Measurements from ENCODE around the gene FCAR.
"Not testable (repeated sequence)": the region's sequence is repeated elsewhere in the genome, so short reads cannot be mapped to it uniquely, and the experiment has no call there.

The FCAR gene

DNA sequence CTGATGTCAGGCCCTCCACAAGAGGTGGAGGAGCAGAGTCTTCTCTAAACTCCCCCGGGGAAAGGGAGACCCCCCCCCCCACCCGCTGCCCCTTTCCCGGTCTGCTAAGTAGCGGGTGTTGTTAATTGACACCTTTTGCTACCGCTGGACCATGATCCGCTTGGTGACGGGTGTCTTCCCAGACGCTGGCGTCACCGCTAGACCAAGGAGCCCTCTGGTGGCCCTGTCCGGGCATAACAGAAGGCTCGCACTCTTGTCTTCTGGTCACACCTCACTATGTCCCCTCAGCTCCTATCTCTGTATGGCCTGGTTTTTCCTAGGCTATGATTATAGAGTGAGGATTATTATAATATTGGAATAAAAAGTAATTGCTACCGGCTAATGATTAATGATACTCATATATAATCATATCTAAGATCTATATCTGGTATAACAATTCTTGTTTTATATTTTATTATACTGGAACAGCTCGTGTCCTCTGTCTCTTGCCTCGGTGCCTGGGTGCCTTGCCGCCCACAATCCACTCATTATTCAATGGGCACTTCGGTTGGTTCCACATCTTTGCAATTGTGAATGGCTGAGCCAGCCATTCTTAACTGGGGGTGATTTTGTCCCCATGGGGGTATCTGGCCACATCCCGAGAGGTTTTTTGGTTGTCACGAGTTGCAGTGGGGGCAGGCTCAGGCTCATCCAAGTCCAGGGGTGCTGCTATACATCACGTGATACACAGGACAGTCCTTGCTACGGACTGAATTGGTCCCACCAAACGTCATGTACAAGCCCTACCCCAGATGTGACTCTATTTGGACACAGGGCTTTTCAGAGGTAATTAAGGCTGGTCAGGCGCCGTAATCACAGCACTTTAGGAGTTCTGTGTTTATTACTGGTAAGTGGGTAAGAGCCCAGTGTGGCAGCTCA is 45.9 kb downstream of the FCAR start:
- TF ChIP-seq, protein P1, sequence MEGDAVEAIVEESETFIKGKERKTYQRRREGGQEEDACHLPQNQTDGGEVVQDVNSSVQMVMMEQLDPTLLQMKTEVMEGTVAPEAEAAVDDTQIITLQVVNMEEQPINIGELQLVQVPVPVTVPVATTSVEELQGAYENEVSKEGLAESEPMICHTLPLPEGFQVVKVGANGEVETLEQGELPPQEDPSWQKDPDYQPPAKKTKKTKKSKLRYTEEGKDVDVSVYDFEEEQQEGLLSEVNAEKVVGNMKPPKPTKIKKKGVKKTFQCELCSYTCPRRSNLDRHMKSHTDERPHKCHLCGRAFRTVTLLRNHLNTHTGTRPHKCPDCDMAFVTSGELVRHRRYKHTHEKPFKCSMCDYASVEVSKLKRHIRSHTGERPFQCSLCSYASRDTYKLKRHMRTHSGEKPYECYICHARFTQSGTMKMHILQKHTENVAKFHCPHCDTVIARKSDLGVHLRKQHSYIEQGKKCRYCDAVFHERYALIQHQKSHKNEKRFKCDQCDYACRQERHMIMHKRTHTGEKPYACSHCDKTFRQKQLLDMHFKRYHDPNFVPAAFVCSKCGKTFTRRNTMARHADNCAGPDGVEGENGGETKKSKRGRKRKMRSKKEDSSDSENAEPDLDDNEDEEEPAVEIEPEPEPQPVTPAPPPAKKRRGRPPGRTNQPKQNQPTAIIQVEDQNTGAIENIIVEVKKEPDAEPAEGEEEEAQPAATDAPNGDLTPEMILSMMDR (IDR thresholded peaks at IDR 0.05; ENCODE audit: control extremely low read depth, extremely low read depth, low read depth, missing control alignments), result peak; percentile 27
- DNase-seq (ENCODE audit: extremely low spot score); POLR2A ChIA-PET: not testable (repeated sequence)
- CTCF ChIA-PET, result interaction anchor here (1.1 kb wide), 2 partner anchors 26 to 38 kb away, joined by 3 read pairs; no protein-coding TSS in a partner anchor

DNA sequence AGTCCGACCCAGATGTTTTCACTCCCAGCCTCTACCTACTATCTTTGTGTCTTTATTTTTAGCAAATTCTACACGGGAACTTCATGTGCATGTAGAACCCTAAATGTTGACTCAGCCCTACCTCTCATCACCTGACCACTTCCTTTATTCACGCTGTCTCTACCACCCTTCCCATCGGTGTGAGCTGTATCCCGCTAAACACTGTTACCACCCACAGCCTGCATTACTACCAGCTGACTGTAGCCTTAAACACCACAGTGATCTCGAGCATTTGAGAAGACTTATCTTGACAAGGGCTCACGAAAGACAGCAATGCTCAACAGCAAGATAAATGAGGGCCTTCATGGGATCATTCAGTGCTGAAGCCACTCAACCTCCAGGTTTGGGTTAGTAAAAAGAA is 47.0 kb downstream of the FCAR start:
- no peak for DNase-seq (ENCODE audit: extremely low spot score)
- TF ChIP-seq, protein P1 (IDR thresholded peaks at IDR 0.05; ENCODE audit: control extremely low read depth, extremely low read depth, low read depth, missing control alignments), result no peak
- ChIA-PET CTCF (no interaction called here), POLR2A (no interaction called here)

DNA sequence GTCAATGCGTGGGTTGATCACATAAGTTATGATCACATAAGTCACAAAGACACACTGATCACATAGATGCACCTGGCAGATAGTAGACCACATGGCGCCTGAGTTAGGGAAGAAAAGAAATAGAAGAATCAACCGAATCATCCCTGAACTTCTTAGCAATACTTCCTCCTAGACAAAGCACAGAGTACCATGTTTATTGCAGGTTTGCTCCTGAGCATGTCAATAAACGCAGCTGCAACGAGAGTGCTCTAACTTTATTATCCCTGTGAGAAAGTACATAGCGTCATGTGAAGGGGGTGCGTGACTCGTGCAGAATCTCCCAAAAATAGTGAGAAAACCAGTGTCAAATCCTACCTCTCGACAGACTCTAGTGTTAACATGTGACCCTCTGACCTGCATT is 49.2 kb downstream of the FCAR start:
- TF ChIP-seq, protein P1 (IDR thresholded peaks at IDR 0.05; ENCODE audit: control extremely low read depth, extremely low read depth, low read depth, missing control alignments), result no peak
- ChIA-PET POLR2A (no interaction called here), CTCF (interaction anchor here (1.6 kb wide), 1 partner anchor 270 kb away, joined by 5 read pairs; no protein-coding TSS in a partner anchor)
- DNase-seq (ENCODE audit: extremely low spot score), result no peak

DNA sequence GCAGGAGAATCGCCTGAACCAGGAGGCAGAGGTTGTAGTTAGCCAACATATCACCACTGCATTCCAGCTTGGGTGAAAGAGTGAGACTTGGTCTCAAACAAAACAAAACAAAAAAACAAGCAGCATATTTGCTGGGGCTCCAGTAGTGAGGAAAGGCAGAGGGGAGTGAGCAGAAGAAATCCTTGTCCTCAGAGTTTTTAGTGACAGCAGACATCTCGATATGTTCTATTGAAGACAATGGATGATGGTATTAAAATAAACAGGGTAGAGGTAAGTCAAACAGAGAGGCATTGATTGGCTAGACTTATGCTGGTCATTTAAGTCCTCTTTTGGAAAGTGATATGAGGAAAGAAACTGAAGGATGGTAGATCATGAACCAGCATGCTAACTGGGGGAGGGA is 54.3 kb downstream of the FCAR start:
- DNase-seq (ENCODE audit: extremely low spot score), result no peak
- ChIA-PET POLR2A (no interaction called here), CTCF (interaction anchor here (1.2 kb wide), 2 partner anchors 9 to 10 kb away, joined by 3 read pairs; no protein-coding TSS in a partner anchor)
- TF ChIP-seq, protein P1 (IDR thresholded peaks at IDR 0.05; ENCODE audit: control extremely low read depth, extremely low read depth, low read depth, missing control alignments), result no peak

DNA sequence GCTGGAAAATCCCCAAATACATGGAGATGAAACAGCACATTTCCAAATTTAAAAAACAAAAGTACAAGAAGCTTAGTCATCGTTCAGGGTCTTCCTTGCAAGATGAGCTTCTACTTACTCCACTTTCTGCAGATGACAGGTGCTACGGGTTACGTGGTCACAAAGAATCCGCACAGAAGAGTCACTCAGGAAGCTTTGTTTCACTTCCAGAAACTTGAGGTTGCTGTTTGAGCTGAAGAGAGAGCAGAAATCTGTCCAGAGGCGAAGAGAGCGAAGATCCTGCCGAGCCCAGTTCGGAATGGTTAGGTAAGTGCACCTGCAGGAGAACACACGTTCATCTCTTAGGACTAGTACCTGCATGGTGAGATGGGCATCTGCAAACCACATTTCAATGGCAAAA is 63.9 kb downstream of the FCAR start:
- ChIA-PET CTCF (interaction anchor here (0.8 to 1.2 kb wide), 3 partner anchors 10 to 284 kb away, joined by 3 read pairs; no protein-coding TSS in a partner anchor), POLR2A (no interaction called here)
- peak; percentile 78 for DNase-seq (ENCODE audit: extremely low spot score)
- TF ChIP-seq, protein P1 (IDR thresholded peaks at IDR 0.05; ENCODE audit: control extremely low read depth, extremely low read depth, low read depth, missing control alignments), result no peak

DNA sequence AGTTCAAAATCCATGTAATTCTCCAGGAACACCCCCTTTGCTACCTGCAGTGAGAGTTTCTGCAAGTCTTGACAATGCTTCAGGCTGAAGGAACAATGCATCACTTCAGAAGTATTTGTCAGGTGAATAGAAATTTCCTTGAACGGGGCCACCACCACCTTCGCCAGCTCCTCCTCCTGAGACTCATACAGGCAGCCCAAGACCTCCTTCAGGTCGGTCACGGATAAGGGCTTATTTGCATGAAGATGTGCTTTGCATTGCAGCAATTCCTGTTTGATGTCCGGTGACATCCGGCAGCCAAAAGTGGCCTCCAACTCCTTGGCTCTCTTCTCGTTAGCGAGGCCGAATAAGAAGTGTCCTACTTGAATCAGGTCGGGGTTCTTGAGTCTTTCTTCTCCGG is 64.9 kb downstream of the FCAR start:
- ChIA-PET CTCF (no interaction called here), POLR2A (no interaction called here)
- DNase-seq (ENCODE audit: extremely low spot score), result no peak
- TF ChIP-seq, protein P1 (IDR thresholded peaks at IDR 0.05; ENCODE audit: control extremely low read depth, extremely low read depth, low read depth, missing control alignments), result no peak

DNA sequence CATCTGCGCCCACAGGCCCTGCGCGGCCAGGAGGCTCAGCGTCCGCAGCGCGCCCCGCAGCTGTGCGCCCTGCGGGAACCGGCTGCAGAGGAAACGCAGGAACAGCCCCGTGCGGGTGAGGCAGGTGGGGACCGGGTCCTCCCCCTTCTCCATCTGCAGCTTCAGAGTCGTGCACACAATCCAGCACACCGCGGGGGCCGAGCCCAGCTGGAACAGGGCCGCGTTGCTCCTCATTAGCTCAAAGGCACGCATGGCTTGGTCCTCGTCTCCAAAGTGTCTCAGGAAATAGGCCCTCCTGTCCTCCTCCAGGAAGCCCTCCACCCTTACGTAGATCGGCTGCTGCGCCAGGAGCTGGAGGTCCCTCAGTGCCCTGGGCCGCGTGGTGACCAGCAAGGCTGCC is 65.5 kb downstream of the FCAR start:
- CTCF ChIA-PET; POLR2A ChIA-PET; DNase-seq (ENCODE audit: extremely low spot score): not testable (repeated sequence)
